ENCODE results near the gene BACE1. TPM values are rescaled to one million over a fixed set of nuclear protein-coding genes. Genes with fewer than 3 reads are reported as not detected.
A peak's percentile ranks its signal among the peaks of the same experiment; 100 is the strongest.
"Not testable (repeated sequence)": the region's sequence is repeated elsewhere in the genome, so short reads cannot be mapped to it uniquely, and the experiment has no call there.

BACE1 gene
- total RNA-seq, 2 experiments from 2014 or later, result 1.8 to 2.7 TPM

DNA sequence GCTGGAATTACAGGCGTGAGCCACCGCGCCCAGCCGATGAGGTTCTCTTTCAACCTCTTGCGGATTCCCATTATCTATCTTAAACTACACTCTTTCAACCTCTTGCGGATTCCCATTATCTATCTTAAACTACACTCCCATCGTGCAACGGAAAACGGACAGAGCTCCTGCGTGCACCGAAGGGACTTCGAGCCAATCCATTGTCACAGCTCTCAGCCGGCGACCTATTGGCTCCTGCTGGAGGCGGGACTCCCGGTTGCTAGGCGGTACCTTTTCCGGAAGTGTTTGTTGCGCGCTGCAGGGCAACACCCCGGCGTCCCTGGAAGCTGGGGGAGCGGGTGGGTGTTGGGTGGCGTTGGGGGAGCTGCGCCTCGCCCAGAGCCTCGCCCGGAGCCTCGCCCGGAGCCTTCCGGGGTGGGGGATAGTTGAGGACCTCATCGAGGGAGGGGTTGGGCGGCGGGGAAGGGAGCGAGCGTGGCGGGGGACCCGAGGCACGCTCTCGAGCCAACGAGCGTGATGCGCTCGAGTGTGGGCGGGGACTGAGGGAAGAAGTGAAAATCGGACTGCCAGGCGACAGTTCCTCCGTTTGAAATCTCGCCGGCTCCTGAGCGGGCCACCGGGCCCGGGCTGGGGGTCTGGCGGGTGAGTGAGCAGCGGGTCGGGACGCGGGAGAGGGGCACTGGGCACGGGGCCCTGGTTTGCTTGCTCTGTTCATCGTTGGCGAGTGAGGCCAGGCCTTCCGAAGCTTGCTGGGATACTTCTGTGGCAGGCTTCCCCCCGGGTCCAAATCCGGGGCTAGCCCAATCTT is 11.7 kb upstream of the BACE1 start, which contains the start of gene CEP164:
Gene CEP164 (plus strand): TSS at position 288 of the 808 bp plus-strand sequence. CDS start 10,733 bp downstream, outside the sequence.
- CTCF ChIA-PET, result interaction anchor here (0.6 to 2.3 kb wide), 6 partner anchors 29 to 657 kb away, joined by 3 to 14 read pairs (median 4); partner anchors contain the start of genes PCSK7 and RNF214
- peaks cover 5% of the 10 kb centered on the region for H3K4me1 Mint-ChIP-seq (ENCODE audit: low read depth)
- no peaks in the 10 kb centered on the region for H3K27me3 Mint-ChIP-seq
- H3K27ac Mint-ChIP-seq, result no peak within 1 kb of the TSS
- POLR2A ChIA-PET, result interaction anchor here (0.5 to 2.1 kb wide), 4 partner anchors 83 to 184 kb away, joined by 3 to 17 read pairs (median 3); partner anchors contain the start of genes PAFAH1B2 and PCSK7
- intact Hi-C loops (cut with micrococcal nuclease), result loop anchor here (1.0 kb wide), 1 partner anchor 95 kb away; the partner anchor contains the start of genes PCSK7 and RNF214
- H3K4me3 Mint-ChIP-seq, result peak within 1 kb of the TSS; percentile 53
- peak; percentile 97 for DNase-seq
- H3K36me3 Mint-ChIP-seq, result peaks cover 3% of the 10 kb centered on the region
- no peaks in the 10 kb centered on the region for H3K9me3 Mint-ChIP-seq

DNA sequence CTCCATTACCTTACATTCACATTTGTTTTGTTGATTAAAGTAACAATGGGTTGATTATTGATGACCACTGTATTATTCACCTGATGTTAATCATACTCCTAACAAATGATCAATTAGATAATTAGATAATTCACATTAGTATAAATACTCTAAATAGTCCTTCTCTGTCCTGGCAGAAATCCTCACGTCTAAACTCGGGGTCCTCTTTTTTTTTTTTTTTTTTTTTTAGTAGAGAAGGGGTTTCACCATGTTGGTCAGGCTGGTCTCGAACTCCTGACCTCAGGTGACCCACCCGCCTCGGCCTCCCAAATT is 11.2 kb upstream of the BACE1 start:
- intact Hi-C loops (cut with micrococcal nuclease), result loop anchor here (1.0 kb wide), 1 partner anchor 95 kb away; the partner anchor contains the start of genes PCSK7 and RNF214
- ChIA-PET POLR2A (interaction anchor here (0.5 to 2.1 kb wide), 3 partner anchors 97 to 183 kb away, joined by 3 to 17 read pairs (median 3); partner anchors contain the start of genes PAFAH1B2 and PCSK7), CTCF (interaction anchor here (0.6 to 2.3 kb wide), 6 partner anchors 29 to 657 kb away, joined by 3 to 14 read pairs (median 4); partner anchors contain the start of genes PCSK7 and RNF214)
- H3K4me3 Mint-ChIP-seq, result peak overlapping the region; percentile 53
- not testable (repeated sequence) for H3K27ac Mint-ChIP-seq; H3K4me1 Mint-ChIP-seq (ENCODE audit: low read depth); H3K27me3 Mint-ChIP-seq; H3K36me3 Mint-ChIP-seq; DNase-seq; H3K9me3 Mint-ChIP-seq

DNA sequence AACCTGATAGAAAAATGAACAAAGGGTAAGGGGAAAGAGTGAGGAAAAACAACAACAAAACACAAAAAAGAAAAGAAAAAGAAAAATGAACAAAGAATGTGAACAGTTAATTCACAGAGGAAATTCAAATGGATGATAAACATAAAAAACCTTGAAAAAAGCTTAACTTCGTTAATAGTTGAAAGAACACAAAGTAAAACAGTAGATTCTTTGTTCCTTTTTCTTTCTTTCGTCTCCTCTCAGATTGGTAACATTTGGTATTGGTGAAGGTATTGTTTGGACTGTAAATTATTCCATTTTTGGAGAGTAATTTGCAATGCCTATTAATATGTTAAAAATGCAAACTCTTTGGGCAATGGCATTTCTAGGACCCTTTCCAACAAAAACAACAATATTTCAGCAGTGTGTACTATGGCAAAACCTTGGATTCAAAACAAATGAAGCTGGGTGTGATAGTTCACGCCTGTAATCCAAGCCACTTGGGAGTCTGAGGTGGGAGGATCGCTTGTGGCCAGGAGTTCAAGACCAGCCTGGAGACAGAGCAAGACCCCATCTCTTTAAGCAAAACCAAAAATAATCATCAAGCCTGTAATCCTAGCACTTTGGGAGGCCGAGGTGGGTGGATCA is 3.3 kb upstream of the BACE1 start:
- H3K27ac Mint-ChIP-seq, result no peak overlapping the region
- peaks cover 11% of the 10 kb centered on the region for H3K27me3 Mint-ChIP-seq
- no peak overlapping the region for H3K4me3 Mint-ChIP-seq
- intact Hi-C loops (cut with micrococcal nuclease), result no loop called here
- no peaks in the 10 kb centered on the region for H3K9me3 Mint-ChIP-seq
- CTCF ChIA-PET, result interaction anchor here (0.7 to 0.9 kb wide), 4 partner anchors 13 to 852 kb away, joined by 3 to 4 read pairs (median 4); no protein-coding TSS in a partner anchor
- no peaks in the 10 kb centered on the region for H3K36me3 Mint-ChIP-seq
- no peak for DNase-seq
- peaks cover 12% of the 10 kb centered on the region for H3K4me1 Mint-ChIP-seq (ENCODE audit: low read depth)
- POLR2A ChIA-PET, result no interaction called here

DNA sequence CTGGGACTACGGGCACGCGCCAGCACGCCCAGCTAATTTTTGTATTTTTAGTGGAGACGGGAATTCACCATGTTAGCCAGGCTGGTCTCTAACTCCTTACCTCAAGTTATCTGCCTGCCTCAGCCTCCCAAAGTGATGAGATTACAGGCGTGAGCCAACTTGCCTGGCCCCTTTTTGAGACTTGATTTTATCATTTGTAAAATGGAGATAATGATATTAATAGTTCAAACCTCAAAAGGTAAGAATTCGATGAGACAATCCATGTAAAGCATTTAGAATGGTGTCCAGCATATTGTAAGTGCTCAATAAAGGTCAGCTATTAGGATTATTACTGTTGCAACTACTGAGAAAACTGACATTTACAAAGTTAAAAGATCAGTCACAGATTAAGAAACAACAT is 2.7 kb upstream of the BACE1 start:
- no peak for DNase-seq
- H3K4me3 Mint-ChIP-seq, result no peak overlapping the region
- CTCF ChIA-PET, result interaction anchor here (0.9 kb wide), 1 partner anchor 92 kb away, joined by 3 read pairs; no protein-coding TSS in a partner anchor

DNA sequence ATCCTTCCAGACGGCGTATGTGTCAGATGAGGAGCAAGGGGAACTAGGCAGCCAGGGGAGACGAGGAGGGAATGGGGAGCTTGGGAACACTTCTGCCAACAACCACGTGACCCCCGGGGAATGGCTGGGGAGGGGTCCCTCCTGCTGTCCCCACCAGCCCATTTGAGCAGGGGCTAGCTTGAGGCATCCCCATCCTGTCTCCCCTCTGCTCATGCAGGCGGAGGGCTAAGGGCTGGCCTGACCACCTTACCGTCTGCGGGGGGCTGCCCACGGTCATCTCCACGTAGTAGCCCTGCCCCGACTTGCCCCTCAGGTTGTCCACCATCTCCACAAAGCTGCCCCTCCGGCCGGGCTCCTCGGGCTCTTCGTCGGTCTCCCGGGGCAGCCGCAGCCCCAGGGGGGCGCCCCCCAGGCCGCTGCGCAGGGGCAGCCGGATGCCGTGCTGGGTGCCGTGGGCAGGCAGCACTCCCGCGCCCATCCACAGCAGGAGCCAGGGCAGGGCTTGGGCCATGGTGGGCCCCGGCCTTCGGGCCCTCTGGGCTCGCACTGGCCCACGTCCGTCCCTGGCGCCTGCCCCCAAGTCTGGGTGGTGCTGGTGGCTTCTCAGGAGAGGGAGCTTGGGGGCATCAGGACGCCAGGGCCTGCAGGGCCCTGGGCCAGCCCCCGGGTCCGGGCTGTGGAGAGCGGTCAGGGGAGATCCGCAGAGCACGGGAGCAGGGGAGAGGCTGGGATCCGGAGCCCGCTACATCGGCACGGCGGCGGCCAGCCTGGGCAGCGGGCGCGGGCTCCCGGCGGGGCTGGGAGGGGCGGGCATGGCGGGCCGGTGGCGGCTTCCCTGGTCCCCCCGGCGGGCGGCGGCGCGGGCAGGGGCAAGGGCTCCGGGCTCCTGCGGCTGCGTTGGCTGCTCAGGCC is 515 bp downstream of the BACE1 start:
- H3K27ac Mint-ChIP-seq, result no peak overlapping the region
- H3K27me3 Mint-ChIP-seq, result peaks cover 11% of the 10 kb centered on the region
- POLR2A ChIA-PET, result interaction anchor here (1.8 kb wide), 1 partner anchor 21 kb away, joined by 4 read pairs; no protein-coding TSS in a partner anchor
- H3K4me3 Mint-ChIP-seq, result peak overlapping the region; percentile 72
- peaks cover 12% of the 10 kb centered on the region for H3K4me1 Mint-ChIP-seq (ENCODE audit: low read depth)
- H3K9me3 Mint-ChIP-seq, result no peaks in the 10 kb centered on the region
- peak; percentile 34 for DNase-seq
- intact Hi-C loops (cut with micrococcal nuclease), result no loop called here
- CTCF ChIA-PET, result no interaction called here
- no peaks in the 10 kb centered on the region for H3K36me3 Mint-ChIP-seq

More for the DNA sequence above, 2.7 kb upstream of the BACE1 start:
- POLR2A ChIA-PET, result interaction anchor here (0.7 kb wide), 1 partner anchor 31 kb away, joined by 3 read pairs; no protein-coding TSS in a partner anchor
- Mint-ChIP-seq H3K36me3 (no peaks in the 10 kb centered on the region), H3K27ac (no peak overlapping the region), H3K27me3 (peaks cover 11% of the 10 kb centered on the region), H3K9me3 (no peaks in the 10 kb centered on the region), H3K4me1 (ENCODE audit: low read depth) (peaks cover 12% of the 10 kb centered on the region)
- intact Hi-C loops (cut with micrococcal nuclease), result no loop called here

DNA sequence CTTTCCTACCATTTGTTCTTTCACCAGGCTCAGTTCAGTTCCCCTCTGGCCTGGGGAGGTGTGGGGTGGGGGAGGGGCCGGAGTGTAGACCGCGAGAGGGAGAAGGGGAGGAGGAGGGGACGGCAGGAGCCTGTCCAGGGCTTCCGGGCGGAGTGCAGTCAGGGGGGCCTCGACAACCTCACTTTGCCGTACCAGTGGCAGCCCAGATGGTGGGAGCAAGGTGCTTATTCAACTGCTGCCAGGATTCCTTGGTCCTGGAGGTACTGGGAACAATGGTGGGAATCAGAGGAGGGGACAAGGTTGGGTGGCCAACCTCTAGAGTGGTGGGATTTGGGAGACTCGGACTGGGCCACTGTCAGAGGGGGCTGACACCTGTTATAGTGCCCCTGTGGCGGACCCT is 1.2 kb downstream of the BACE1 start:
- POLR2A ChIA-PET, result interaction anchor here (1.8 kb wide), 1 partner anchor 21 kb away, joined by 4 read pairs; no protein-coding TSS in a partner anchor
- Mint-ChIP-seq H3K9me3 (no peaks in the 10 kb centered on the region), H3K4me1 (ENCODE audit: low read depth) (peaks cover 12% of the 10 kb centered on the region), H3K27ac (no peak overlapping the region), H3K4me3 (peak overlapping the region; percentile 59), H3K27me3 (peaks cover 11% of the 10 kb centered on the region), H3K36me3 (no peaks in the 10 kb centered on the region)
- no peak for DNase-seq
- CTCF ChIA-PET, result no interaction called here
- intact Hi-C loops (cut with micrococcal nuclease), result no loop called here

DNA sequence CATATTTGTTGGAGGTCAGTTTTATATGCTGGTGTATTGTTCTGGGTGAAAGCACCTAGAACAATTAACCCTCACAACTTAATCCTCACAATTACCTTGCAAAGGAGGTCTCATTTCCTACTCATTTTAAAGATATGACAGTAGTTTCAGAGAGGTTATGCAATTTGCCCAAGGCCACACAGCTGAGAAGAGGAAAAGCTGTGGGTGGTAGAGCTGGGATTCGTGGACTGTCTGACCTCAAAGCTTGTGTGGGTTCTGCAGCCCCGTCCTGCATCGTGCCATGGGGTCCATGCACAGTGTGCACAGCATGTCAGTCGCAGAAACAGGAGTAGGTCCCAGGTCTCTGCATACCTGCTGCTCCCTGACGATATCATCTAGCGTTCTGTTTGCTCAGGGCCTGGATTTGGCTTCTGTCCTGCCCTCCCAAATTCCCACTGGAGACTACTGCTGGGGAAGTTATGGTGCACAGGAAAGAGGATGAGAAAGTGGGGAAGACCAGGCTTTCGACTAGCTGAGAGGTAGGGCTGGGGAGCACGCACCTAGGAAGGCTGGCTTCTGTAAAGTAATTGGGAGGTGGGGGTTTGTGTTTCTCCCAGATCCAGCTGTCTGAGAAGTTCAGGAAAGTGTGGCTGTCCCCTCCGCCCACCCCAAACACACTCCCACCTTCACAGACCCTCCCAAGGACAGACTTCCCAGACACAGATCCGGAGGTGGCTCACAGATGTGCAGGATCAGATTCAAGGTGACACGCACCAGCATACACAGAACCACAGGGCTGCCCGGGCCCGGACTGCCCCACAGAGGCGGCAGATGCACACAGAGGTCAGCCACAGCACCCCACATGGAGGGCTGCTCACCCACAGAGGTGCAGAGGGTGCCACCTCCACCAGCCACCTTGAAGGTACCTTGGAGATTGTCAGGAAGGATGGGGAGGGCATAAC is 2.0 kb downstream of the BACE1 start:
- ChIA-PET POLR2A (no interaction called here), CTCF (no interaction called here)
- Mint-ChIP-seq H3K36me3 (no peaks in the 10 kb centered on the region), H3K4me3 (peak overlapping the region; percentile 59), H3K27me3 (peaks cover 11% of the 10 kb centered on the region), H3K27ac (no peak overlapping the region), H3K9me3 (no peaks in the 10 kb centered on the region), H3K4me1 (ENCODE audit: low read depth) (peaks cover 12% of the 10 kb centered on the region)
- no peak for DNase-seq
- intact Hi-C loops (cut with micrococcal nuclease), result no loop called here

DNA sequence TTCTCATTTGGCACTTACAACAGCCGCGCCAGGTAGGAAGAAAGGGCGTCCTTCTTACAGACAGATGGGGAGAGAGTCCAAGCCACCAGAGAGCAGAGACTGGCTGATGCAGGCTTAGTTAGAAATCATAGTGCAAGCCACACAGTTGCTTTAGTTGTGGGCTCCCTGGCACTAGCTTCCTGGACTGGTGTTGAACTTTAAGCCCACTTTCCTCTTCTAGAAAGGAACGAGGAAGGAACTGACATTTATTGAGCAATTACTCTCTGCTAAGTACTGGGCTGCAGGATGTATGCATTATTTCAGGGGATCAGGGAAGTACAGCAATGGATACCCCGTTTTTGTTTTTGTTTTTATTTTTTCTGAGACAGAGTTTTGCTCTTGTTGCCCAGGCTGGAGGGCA is 3.0 kb downstream of the BACE1 start:
- H3K4me3 Mint-ChIP-seq, result no peak overlapping the region
- no peak for DNase-seq
- intact Hi-C loops (cut with micrococcal nuclease), result no loop called here
- H3K27me3 Mint-ChIP-seq, result peaks cover 11% of the 10 kb centered on the region
- CTCF ChIA-PET, result no interaction called here
- H3K4me1 Mint-ChIP-seq (ENCODE audit: low read depth), result peaks cover 12% of the 10 kb centered on the region
- no peaks in the 10 kb centered on the region for H3K36me3 Mint-ChIP-seq
- POLR2A ChIA-PET, result no interaction called here
- no peak overlapping the region for H3K27ac Mint-ChIP-seq
- no peaks in the 10 kb centered on the region for H3K9me3 Mint-ChIP-seq

DNA sequence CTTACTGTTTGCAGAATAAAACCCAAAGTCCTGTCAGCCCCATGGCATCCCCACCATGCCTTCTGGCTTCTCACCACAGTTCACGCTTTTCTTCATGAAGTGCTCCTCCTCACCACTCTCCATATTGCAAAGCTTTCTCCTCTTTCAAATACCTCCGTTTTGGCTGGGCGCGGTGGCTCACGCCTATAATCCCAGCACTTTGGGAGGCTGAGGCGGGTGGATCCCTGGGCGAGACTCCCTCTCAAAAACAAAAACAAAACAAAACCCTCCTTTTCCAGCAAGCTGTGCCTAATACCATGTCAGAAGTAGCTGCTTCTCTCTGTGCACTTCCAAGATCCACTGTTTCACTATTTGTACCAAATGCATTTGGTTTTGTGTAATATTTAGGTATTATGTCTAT is 6.7 kb downstream of the BACE1 start:
- Mint-ChIP-seq H3K36me3 (no peaks in the 10 kb centered on the region), H3K27ac (no peak overlapping the region), H3K4me3 (no peak overlapping the region), H3K9me3 (no peaks in the 10 kb centered on the region), H3K4me1 (ENCODE audit: low read depth) (no peaks in the 10 kb centered on the region), H3K27me3 (no peaks in the 10 kb centered on the region)
- intact Hi-C loops (cut with micrococcal nuclease), result no loop called here
- DNase-seq, result no peak
- ChIA-PET CTCF (interaction anchor here (0.9 kb wide), 1 partner anchor 22 kb away, joined by 4 read pairs; no protein-coding TSS in a partner anchor), POLR2A (no interaction called here)

DNA sequence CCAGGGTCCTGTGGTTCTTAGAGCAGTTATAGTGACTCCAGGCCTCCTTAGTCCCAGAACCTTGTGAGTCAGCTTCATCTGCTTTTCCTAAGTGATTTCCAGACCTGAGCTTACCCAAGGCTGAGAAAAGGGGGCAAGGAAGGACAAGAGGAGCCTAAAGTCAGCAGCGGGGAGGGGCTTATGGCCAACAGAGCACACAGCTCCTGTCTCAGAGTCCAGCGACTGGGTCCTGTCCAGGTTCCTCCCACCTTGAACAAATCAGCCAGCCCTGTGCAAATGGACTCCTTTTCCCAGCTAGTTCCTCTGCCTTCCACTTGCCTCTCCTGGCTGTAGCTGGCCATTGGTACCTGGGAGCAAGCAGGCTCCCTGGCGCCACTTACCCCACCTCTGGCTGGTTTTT is 10.9 kb downstream of the BACE1 start:
- H3K36me3 Mint-ChIP-seq, result no peaks in the 10 kb centered on the region
- H3K27me3 Mint-ChIP-seq, result no peaks in the 10 kb centered on the region
- no peak overlapping the region for H3K4me3 Mint-ChIP-seq
- peaks cover 6% of the 10 kb centered on the region for H3K4me1 Mint-ChIP-seq (ENCODE audit: low read depth)
- POLR2A ChIA-PET, result no interaction called here
- CTCF ChIA-PET, result no interaction called here
- H3K27ac Mint-ChIP-seq, result no peak overlapping the region
- no peak for DNase-seq
- H3K9me3 Mint-ChIP-seq, result no peaks in the 10 kb centered on the region
- intact Hi-C loops (cut with micrococcal nuclease), result no loop called here

All from activated CD4-positive, alpha-beta memory T cell treated with anti-CD3 and anti-CD28 coated beads for 36 hours (primary cell).